Liver (tissue), 9 donors: ENCODE data around the gene CUL4A. TPM values are rescaled to one million over a fixed set of nuclear protein-coding genes. Genes with fewer than 3 reads are reported as not detected.

Experiments used
- DNase-seq: peaks from one replicate; pipeline ENCODE4 v3.0.0-alpha.2; 2017; ENCODE audit warnings: low spot score
- H3K27ac ChIP-seq, 2 donors: one replicate each; pipeline ENCODE4 v1.7.0; 2013; ENCODE audit warnings: inconsistent platforms in 2 of 2, low read length in 2 of 2, control low read depth in 1 of 2, low read depth in 1 of 2, mild to moderate bottlenecking in 1 of 2
- H3K27me3 ChIP-seq, 4 donors: one replicate each; pipeline versions ENCODE4 v1.6.1 to v1.7.0; 2013; ENCODE audit warnings: low read length in 3 of 4, inconsistent platforms in 1 of 4, mild to moderate bottlenecking in 1 of 4, moderate library complexity in 1 of 4; ENCODE audit not compliant: control insufficient read depth in 4 of 4, insufficient read depth in 4 of 4
- H3K36me3 ChIP-seq, 4 donors: one replicate each; pipeline versions ENCODE4 v1.6.1 to v1.7.0; 2013; ENCODE audit warnings: low read length in 3 of 4, mild to moderate bottlenecking in 3 of 4, low read depth in 1 of 4, moderate library complexity in 1 of 4; ENCODE audit not compliant: control insufficient read depth in 4 of 4, insufficient read depth in 3 of 4
- H3K4me1 ChIP-seq, 4 donors: one replicate each; pipeline versions ENCODE4 v1.6.1 to v1.7.0; 2013; ENCODE audit warnings: low read length in 3 of 4, mild to moderate bottlenecking in 3 of 4, moderate library complexity in 1 of 4; ENCODE audit not compliant: control insufficient read depth in 4 of 4, insufficient read depth in 4 of 4
- H3K4me3 ChIP-seq, 3 donors: one replicate each; pipeline versions ENCODE4 v1.6.1 to v1.7.0; 2013; ENCODE audit warnings: low read length in 3 of 3, control low read depth in 1 of 3, low read depth in 1 of 3, mild to moderate bottlenecking in 1 of 3
- H3K9ac ChIP-seq, 2 donors: one replicate each; pipeline ENCODE4 v1.7.0; 2013; ENCODE audit warnings: low read length in 2 of 2, mild to moderate bottlenecking in 2 of 2, moderate library complexity in 2 of 2, control low read depth in 1 of 2, low read depth in 1 of 2
- H3K9me3 ChIP-seq, 4 donors: one replicate each; pipeline versions ENCODE4 v1.6.1 to v1.7.0; 2013; ENCODE audit warnings: low read length in 3 of 4; ENCODE audit not compliant: control insufficient read depth in 4 of 4
- ATF3 ChIP-seq: IDR thresholded peaks from 2 replicates; pipeline ENCODE4 v1.6.1; 2016; ENCODE audit warnings: antibody characterized with exemption
- EGR1 ChIP-seq, 2 donors: IDR thresholded peaks; 2 replicates each; pipeline ENCODE4 v1.6.1; 2016 to 2018; ENCODE audit warnings: antibody characterized with exemption in 2 of 2, low read depth in 2 of 2
- FOXA1 ChIP-seq: IDR thresholded peaks from 2 replicates; pipeline ENCODE4 v1.6.1; 2016; ENCODE audit warnings: antibody characterized with exemption
- FOXA2 ChIP-seq: IDR thresholded peaks from 2 replicates; pipeline ENCODE4 v1.6.1; 2016; ENCODE audit warnings: antibody characterized with exemption
- GABPA ChIP-seq, 2 donors: IDR thresholded peaks in 1 of 2; conservative IDR thresholded peaks in 1 of 2; 2 replicates each; pipeline ENCODE4 v1.6.1; 2016; ENCODE audit warnings: antibody characterized with exemption in 2 of 2, mild to moderate bottlenecking in 1 of 2, moderate library complexity in 1 of 2
- HNF4A ChIP-seq, 2 donors: conservative IDR thresholded peaks; 2 replicates each; pipeline ENCODE4 v1.6.1; 2016; ENCODE audit warnings: antibody characterized with exemption in 2 of 2, mild to moderate bottlenecking in 2 of 2
- HNF4G ChIP-seq: IDR thresholded peaks from 2 replicates; pipeline ENCODE4 v1.6.1; 2016; ENCODE audit warnings: antibody characterized with exemption
- JUND ChIP-seq, 2 donors: IDR thresholded peaks; 2 replicates each; pipeline ENCODE4 v1.6.1; 2016; ENCODE audit warnings: antibody characterized with exemption in 2 of 2
- NR2F2 ChIP-seq: IDR thresholded peaks from 2 replicates; pipeline ENCODE4 v1.6.1; 2016; ENCODE audit warnings: antibody characterized with exemption
- RAD21 ChIP-seq, 2 donors: IDR thresholded peaks; 2 replicates each; pipeline ENCODE4 v1.6.1; 2016; ENCODE audit warnings: antibody characterized with exemption in 2 of 2, mild to moderate bottlenecking in 2 of 2
- REST ChIP-seq: IDR thresholded peaks from 2 replicates; pipeline ENCODE4 v1.6.1; 2016; ENCODE audit warnings: antibody characterized with exemption, mild to moderate bottlenecking
- RXRA ChIP-seq, 2 donors: IDR thresholded peaks; 2 replicates each; pipeline ENCODE4 v1.6.1; 2017 to 2018; ENCODE audit warnings: antibody characterized with exemption in 2 of 2, mild to moderate bottlenecking in 1 of 2
- SP1 ChIP-seq: IDR thresholded peaks from 2 replicates; pipeline ENCODE4 v1.6.1; 2018; ENCODE audit warnings: antibody characterized with exemption, mild to moderate bottlenecking
- TAF1 ChIP-seq: conservative IDR thresholded peaks from 2 replicates; pipeline ENCODE4 v1.6.1; 2016; ENCODE audit warnings: antibody characterized with exemption, mild to moderate bottlenecking
- YY1 ChIP-seq: IDR thresholded peaks from 2 replicates; pipeline ENCODE4 v1.6.1; 2016; ENCODE audit warnings: antibody characterized with exemption, mild to moderate bottlenecking
- WGBS: extraction: QIAGEN DNeasy Blood & Tissue Kit; methylation state at CpG from one replicate; pipeline ENCODE4 v1.1.7; 2013; 5-methylcytosine and 5-hydroxymethylcytosine counted together
- polyA plus RNA-seq, 2 donors: library from polyadenylated mRNA; stranded (reverse) in 1 of 2; unstranded in 1 of 2; fragments of 200-250 nt in 1 of 2; fragments of >200 nt in 1 of 2; fragmentation: Nextera tagmentation in 1 of 2; extraction: Ambion mirVana in 1 of 2; gene quantifications; one replicate each; pipeline versions ENCODE4 v1.2.1 to v1.2.3, GENCODE V29; 2013 to 2015
- total RNA-seq, 2 donors: library from RNA; depleted of rRNA; stranded (reverse); fragments of >200 nt; gene quantifications; one replicate each; pipeline ENCODE4 v1.2.3, GENCODE V29; 2014
- donor health status: healthy.
- donor health status: healthy.
- donor health status: healthy.
- donor health status: healthy.
- donor health status: healthy.

The CUL4A gene
- total and polyA plus RNA-seq, 4 donors, result 19.9 to 89.4 (median 45.9) TPM

- no peaks in the 10 kb centered on the region for H3K9me3 ChIP-seq
- peaks cover 0 to 6% (median 3%) of the 10 kb centered on the region in 4 donors for H3K4me1 ChIP-seq
- no peak for DNase-seq
- H3K27me3 ChIP-seq, result no peaks in the 10 kb centered on the region
- H3K36me3 ChIP-seq, result peaks cover 3 to 36% (median 16%) of the 10 kb centered on the region in 4 donors
- TF ChIP-seq RXRA (IDR thresholded peaks at IDR 0.05) (no peak), FOXA1 (no peak), NR2F2 (no peak), JUND (IDR thresholded peaks at IDR 0.05) (no peak), ATF3 (no peak), EGR1 (IDR thresholded peaks at IDR 0.05; ENCODE audit: low read depth in 2 of 2) (no peak), FOXA2 (no peak), HNF4G (no peak), RAD21 (IDR thresholded peaks at IDR 0.05) (no peak), GABPA (IDR thresholded peaks at IDR 0.05 in 1 of 2, conservative IDR thresholded peaks at IDR 0.05 in 1 of 2) (no peak), TAF1 (no peak)
- H3K27ac ChIP-seq, result no peak overlapping the region
- no peak overlapping the region for H3K9ac ChIP-seq
- H3K4me3 ChIP-seq, result no peak overlapping the region
- WGBS, result 97% methylated on average over 3 of the region's 3 CpGs
Observed at GRCh38 chr13:113167575-113167974, 41.8 kb upstream of the CUL4A start.

GRCh38 chr13:113168211-113168610 is 41.2 kb upstream of the CUL4A start:
- WGBS, result 97% methylated on average over 7 of the region's 7 CpGs
- no peaks in the 10 kb centered on the region for H3K27me3 ChIP-seq
- no peak overlapping the region for H3K4me3 ChIP-seq
- H3K9me3 ChIP-seq, result no peaks in the 10 kb centered on the region
- no peak for TF ChIP-seq NR2F2
- TF ChIP-seq YY1, result no peak
- TF ChIP-seq HNF4A (conservative IDR thresholded peaks at IDR 0.05), result no peak
- TF ChIP-seq GABPA (IDR thresholded peaks at IDR 0.05 in 1 of 2, conservative IDR thresholded peaks at IDR 0.05 in 1 of 2), result no peak
- no peak for TF ChIP-seq FOXA1
- no peak for TF ChIP-seq TAF1
- no peak for TF ChIP-seq REST
- TF ChIP-seq EGR1 (IDR thresholded peaks at IDR 0.05; ENCODE audit: low read depth in 2 of 2), result no peak
- TF ChIP-seq ATF3, result no peak
- no peak for TF ChIP-seq RAD21 (IDR thresholded peaks at IDR 0.05)
- no peak for TF ChIP-seq SP1
- H3K36me3 ChIP-seq, result peaks cover 6 to 42% (median 18%) of the 10 kb centered on the region in 4 donors
- no peak overlapping the region for H3K27ac ChIP-seq
- H3K4me1 ChIP-seq, result peaks cover 0 to 6% (median 3%) of the 10 kb centered on the region in 4 donors
- no peak overlapping the region for H3K9ac ChIP-seq
- no peak for DNase-seq
